Central memory CD8-positive, alpha-beta T cell (primary cell): ENCODE data around the gene SLC47A2.
A peak's percentile ranks its signal among the peaks of the same experiment; 100 is the strongest.
"Not testable (repeated sequence)": the region's sequence is repeated elsewhere in the genome, so short reads cannot be mapped to it uniquely, and the experiment has no call there.

Experiments
- ATAC-seq: fragments of 150-1000 bp; cut with Tn5 transposase; replicated peaks from 2 replicates; pipeline ENCODE4 v1.10.0; 2022; ENCODE audit warnings: mild to moderate bottlenecking, moderate FRiP score, moderate number of reproducible peaks; ENCODE audit not compliant: poor library complexity, severe bottlenecking; ENCODE audit errors: extremely low read depth
- DNase-seq, 2 donors: peaks; one replicate each; pipeline ENCODE4 v3.0.0; 2021; ENCODE audit warnings: low spot score in 2 of 2
- H3K27ac Mint-ChIP-seq: one replicate; pipeline ENCODE4 v1.8.0; 2022; ENCODE audit warnings: low read depth, mild to moderate bottlenecking, moderate library complexity, mixed read lengths
- H3K27me3 Mint-ChIP-seq: one replicate; pipeline ENCODE4 v1.8.0; 2022; ENCODE audit warnings: mixed read lengths
- H3K36me3 Mint-ChIP-seq: one replicate; pipeline ENCODE4 v1.8.0; 2022; ENCODE audit warnings: mild to moderate bottlenecking, moderate library complexity, mixed read lengths; ENCODE audit not compliant: insufficient read depth
- H3K4me1 Mint-ChIP-seq: one replicate; pipeline ENCODE4 v1.8.0; 2022; ENCODE audit warnings: mixed read lengths
- H3K4me3 Mint-ChIP-seq: one replicate; pipeline ENCODE4 v1.8.0; 2022; ENCODE audit warnings: mild to moderate bottlenecking, moderate library complexity, mixed read lengths
- H3K9me3 Mint-ChIP-seq: one replicate; pipeline ENCODE4 v1.8.0; 2022; ENCODE audit warnings: mixed read lengths

Gene SLC47A2

GRCh38 chr17:19716108-19717030, at the start of gene SLC47A2:
Gene SLC47A2, minus strand, starts transcription at chr17:19716584. Its CDS starts 29 bp downstream, at chr17:19716555.
- Mint-ChIP-seq H3K36me3 (no peaks in the 10 kb centered on the region), H3K27ac (no peak within 1 kb of the TSS), H3K4me3 (no peak within 1 kb of the TSS), H3K9me3 (no peaks in the 10 kb centered on the region), H3K4me1 (no peaks in the 10 kb centered on the region), H3K27me3 (peaks cover 8% of the 10 kb centered on the region)
- DNase-seq (no peak), ATAC-seq (no peak)

- Mint-ChIP-seq H3K4me1 (peaks cover 8% of the 10 kb centered on the region), H3K4me3 (no peak overlapping the region), H3K27me3 (peaks cover 9% of the 10 kb centered on the region), H3K27ac (no peak overlapping the region), H3K36me3 (no peaks in the 10 kb centered on the region), H3K9me3 (no peaks in the 10 kb centered on the region)
- ATAC-seq (no peak), DNase-seq (no peak)
Measured at GRCh38 chr17:19766016-19766415, 49.6 kb upstream of the SLC47A2 start.

- H3K4me3 Mint-ChIP-seq, ATAC-seq, H3K9me3 Mint-ChIP-seq: not testable (repeated sequence)
Measured at GRCh38 chr17:19763991-19764390, 47.6 kb upstream of the SLC47A2 start.

GRCh38 chr17:19763416-19763815, 47.0 kb upstream of the SLC47A2 start:
- Mint-ChIP-seq H3K27ac (no peak overlapping the region), H3K9me3 (no peaks in the 10 kb centered on the region), H3K4me1 (peaks cover 7% of the 10 kb centered on the region), H3K27me3 (peaks cover 30% of the 10 kb centered on the region), H3K4me3 (no peak overlapping the region), H3K36me3 (no peaks in the 10 kb centered on the region)
- ATAC-seq (no peak), DNase-seq (no peak)

More at GRCh38 chr17:19763991-19764390, 47.6 kb upstream of the SLC47A2 start:
- H3K36me3 Mint-ChIP-seq, H3K4me1 Mint-ChIP-seq, DNase-seq, H3K27ac Mint-ChIP-seq: not testable (repeated sequence)
- peaks cover 25% of the 10 kb centered on the region for H3K27me3 Mint-ChIP-seq

- H3K4me3 Mint-ChIP-seq: no peak overlapping the region
- no peak for ATAC-seq
- H3K9me3 Mint-ChIP-seq: no peaks in the 10 kb centered on the region
- no peaks in the 10 kb centered on the region for H3K36me3 Mint-ChIP-seq
- H3K27ac Mint-ChIP-seq: no peak overlapping the region
- H3K27me3 Mint-ChIP-seq: peaks cover 39% of the 10 kb centered on the region
- peak; percentile 33 to 56 for DNase-seq
- peaks cover 7% of the 10 kb centered on the region for H3K4me1 Mint-ChIP-seq
Measured at GRCh38 chr17:19762515-19762961, 46.2 kb upstream of the SLC47A2 start.

- Mint-ChIP-seq H3K4me1 (peaks cover 7% of the 10 kb centered on the region), H3K27ac (no peak overlapping the region)
- DNase-seq: no peak
Measured at GRCh38 chr17:19760746-19761145, 44.4 kb upstream of the SLC47A2 start.

GRCh38 chr17:19759568-19760549, 43.5 kb upstream of the SLC47A2 start:
- H3K4me1 Mint-ChIP-seq: peaks cover 7% of the 10 kb centered on the region
- no peak overlapping the region for H3K27ac Mint-ChIP-seq
- H3K27me3 Mint-ChIP-seq: peaks cover 65% of the 10 kb centered on the region
- DNase-seq (no peak), ATAC-seq (no peak)
- H3K9me3 Mint-ChIP-seq: no peaks in the 10 kb centered on the region
- no peak overlapping the region for H3K4me3 Mint-ChIP-seq
- no peaks in the 10 kb centered on the region for H3K36me3 Mint-ChIP-seq

More at GRCh38 chr17:19760746-19761145, 44.4 kb upstream of the SLC47A2 start:
- Mint-ChIP-seq H3K36me3 (no peaks in the 10 kb centered on the region), H3K27me3 (peaks cover 56% of the 10 kb centered on the region), H3K9me3 (no peaks in the 10 kb centered on the region), H3K4me3 (no peak overlapping the region)
- no peak for ATAC-seq

GRCh38 chr17:19757536-19758180, 41.3 kb upstream of the SLC47A2 start:
- Mint-ChIP-seq H3K27ac (no peak overlapping the region), H3K36me3 (no peaks in the 10 kb centered on the region), H3K4me1 (peaks cover under 1% of the 10 kb centered on the region), H3K4me3 (no peak overlapping the region), H3K9me3 (no peaks in the 10 kb centered on the region), H3K27me3 (peaks cover 60% of the 10 kb centered on the region)
- DNase-seq (no peak), ATAC-seq (no peak)

GRCh38 chr17:19756546-19756945, 40.2 kb upstream of the SLC47A2 start:
- no peak for DNase-seq

GRCh38 chr17:19755821-19756510, 39.6 kb upstream of the SLC47A2 start:
- no peak for ATAC-seq
- Mint-ChIP-seq H3K4me1 (no peaks in the 10 kb centered on the region), H3K4me3 (no peak overlapping the region), H3K27me3 (peaks cover 73% of the 10 kb centered on the region), H3K36me3 (no peaks in the 10 kb centered on the region), H3K27ac (no peak overlapping the region), H3K9me3 (no peaks in the 10 kb centered on the region)
- DNase-seq: no peak

More at GRCh38 chr17:19756546-19756945, 40.2 kb upstream of the SLC47A2 start:
- Mint-ChIP-seq H3K9me3 (no peaks in the 10 kb centered on the region), H3K27ac (no peak overlapping the region), H3K36me3 (no peaks in the 10 kb centered on the region), H3K27me3 (peaks cover 69% of the 10 kb centered on the region), H3K4me1 (no peaks in the 10 kb centered on the region), H3K4me3 (no peak overlapping the region)
- ATAC-seq: no peak

GRCh38 chr17:19755392-19755791, 39.0 kb upstream of the SLC47A2 start:
- DNase-seq (no peak), ATAC-seq (no peak)
- H3K27me3 Mint-ChIP-seq: peaks cover 69% of the 10 kb centered on the region
- H3K9me3 Mint-ChIP-seq: no peaks in the 10 kb centered on the region
- H3K27ac Mint-ChIP-seq: no peak overlapping the region
- H3K4me3 Mint-ChIP-seq: no peak overlapping the region
- no peaks in the 10 kb centered on the region for H3K36me3 Mint-ChIP-seq
- no peaks in the 10 kb centered on the region for H3K4me1 Mint-ChIP-seq
